Tibial nerve (tissue), 4 donors: ENCODE results near the gene ELAVL4. TPM values are rescaled to one million over a fixed set of nuclear protein-coding genes. Genes with fewer than 3 reads are reported as not detected.

ENCODE experiments used
- DNase-seq, 2 donors: peaks; one replicate each; pipeline ENCODE4 v3.0.0-alpha.2; 2019; ENCODE audit warnings: low spot score in 2 of 2
- H3K27ac ChIP-seq, 4 donors: fragments of 200-600 bp; sonication (generic) in 3 of 4; one replicate each; pipeline ENCODE4 v1.5.1; 2017 to 2019; ENCODE audit warnings: mild to moderate bottlenecking in 1 of 4
- H3K27me3 ChIP-seq, 2 donors: fragments of 200-600 bp; sonication (generic) in 1 of 2; one replicate each; pipeline versions ENCODE4 v1.5.1 to v1.6.0; 2017 to 2019
- H3K36me3 ChIP-seq, 3 donors: fragments of 200-600 bp; sonication (generic); one replicate each; pipeline ENCODE4 v1.5.1; 2018 to 2019
- H3K4me1 ChIP-seq, 4 donors: fragments of 200-600 bp; sonication (generic) in 3 of 4; one replicate each; pipeline ENCODE4 v1.5.1; 2017 to 2019
- H3K4me3 ChIP-seq, 4 donors: fragments of 200-600 bp; sonication (generic) in 3 of 4; one replicate each; pipeline ENCODE4 v1.5.1; 2017 to 2019; ENCODE audit warnings: mild to moderate bottlenecking in 1 of 4, moderate library complexity in 1 of 4
- H3K9me3 ChIP-seq, 4 donors: fragments of 200-600 bp; sonication (generic) in 3 of 4; one replicate each; pipeline ENCODE4 v1.5.1; 2017 to 2019
- EP300 ChIP-seq, 2 donors: sonication (generic); formaldehyde crosslinking; IDR thresholded peaks; one replicate each; pipeline ENCODE4 v1.6.1; 2017; ENCODE audit warnings: antibody characterized with exemption in 2 of 2, mild to moderate bottlenecking in 1 of 2
- POLR2A ChIP-seq, 2 donors: fragments of 450-650 bp; IDR thresholded peaks; one replicate each; pipeline ENCODE4 v1.6.1; 2017; ENCODE audit warnings: antibody characterized with exemption in 2 of 2, mild to moderate bottlenecking in 2 of 2, moderate library complexity in 2 of 2
- WGBS, 2 donors: methylation state at CpG; one replicate each; pipeline ENCODE4 v1.1.5; 2018; 5-methylcytosine and 5-hydroxymethylcytosine counted together
- total RNA-seq, 4 donors: library from RNA; depleted of rRNA; stranded (reverse); fragments of >200 nt; gene quantifications; one replicate each; pipeline ENCODE4 v1.1.0, GENCODE V29; 2016
- TF ChIP-seq, protein P1 (sequence below), 5 experiments: fragments of 200-600 bp in 3 of 5; fragments of 450-650 bp in 2 of 5; sonication (generic) in 3 of 5; IDR thresholded peaks; one replicate each; pipeline ENCODE4 v1.5.1; 2016 to 2019; ENCODE audit warnings: antibody characterized with exemption in 5 of 5, mild to moderate bottlenecking in 3 of 5, moderate library complexity in 2 of 5

The ELAVL4 gene
- total RNA-seq, 4 donors from 2014 or later, result not detected

GRCh38 chr1:50174101-50174500, 65.4 kb downstream of the ELAVL4 start:
- Histone ChIP-seq H3K9me3 (no peaks in the 10 kb centered on the region), H3K27me3 (no peaks in the 10 kb centered on the region), H3K27ac (no peak overlapping the region), H3K36me3 (no peaks in the 10 kb centered on the region), H3K4me1 (no peaks in the 10 kb centered on the region), H3K4me3 (no peak overlapping the region)
- TF ChIP-seq POLR2A (IDR thresholded peaks at IDR 0.05) (no peak), EP300 (IDR thresholded peaks at IDR 0.05) (no peak)
- TF ChIP-seq, protein P1, sequence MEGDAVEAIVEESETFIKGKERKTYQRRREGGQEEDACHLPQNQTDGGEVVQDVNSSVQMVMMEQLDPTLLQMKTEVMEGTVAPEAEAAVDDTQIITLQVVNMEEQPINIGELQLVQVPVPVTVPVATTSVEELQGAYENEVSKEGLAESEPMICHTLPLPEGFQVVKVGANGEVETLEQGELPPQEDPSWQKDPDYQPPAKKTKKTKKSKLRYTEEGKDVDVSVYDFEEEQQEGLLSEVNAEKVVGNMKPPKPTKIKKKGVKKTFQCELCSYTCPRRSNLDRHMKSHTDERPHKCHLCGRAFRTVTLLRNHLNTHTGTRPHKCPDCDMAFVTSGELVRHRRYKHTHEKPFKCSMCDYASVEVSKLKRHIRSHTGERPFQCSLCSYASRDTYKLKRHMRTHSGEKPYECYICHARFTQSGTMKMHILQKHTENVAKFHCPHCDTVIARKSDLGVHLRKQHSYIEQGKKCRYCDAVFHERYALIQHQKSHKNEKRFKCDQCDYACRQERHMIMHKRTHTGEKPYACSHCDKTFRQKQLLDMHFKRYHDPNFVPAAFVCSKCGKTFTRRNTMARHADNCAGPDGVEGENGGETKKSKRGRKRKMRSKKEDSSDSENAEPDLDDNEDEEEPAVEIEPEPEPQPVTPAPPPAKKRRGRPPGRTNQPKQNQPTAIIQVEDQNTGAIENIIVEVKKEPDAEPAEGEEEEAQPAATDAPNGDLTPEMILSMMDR (IDR thresholded peaks at IDR 0.05), result no peak
- no peak for DNase-seq

- Histone ChIP-seq H3K27ac (no peak overlapping the region), H3K36me3 (no peaks in the 10 kb centered on the region), H3K9me3 (no peaks in the 10 kb centered on the region), H3K4me3 (no peak overlapping the region), H3K27me3 (no peaks in the 10 kb centered on the region), H3K4me1 (no peaks in the 10 kb centered on the region)
- 42 to 54% methylated on average over 7 of the region's 7 CpGs for WGBS, 2 donors
- TF ChIP-seq, protein P1 (IDR thresholded peaks at IDR 0.05), result no peak
- TF ChIP-seq EP300 (IDR thresholded peaks at IDR 0.05) (no peak), POLR2A (IDR thresholded peaks at IDR 0.05) (no peak)
- no peak for DNase-seq
Observed at GRCh38 chr1:50175719-50176639, 67.3 kb downstream of the ELAVL4 start.

- Histone ChIP-seq H3K27me3 (no peaks in the 10 kb centered on the region), H3K4me3 (no peak overlapping the region), H3K27ac (no peak overlapping the region), H3K9me3 (no peaks in the 10 kb centered on the region), H3K4me1 (no peaks in the 10 kb centered on the region), H3K36me3 (no peaks in the 10 kb centered on the region)
- WGBS, 2 donors, result 69 to 80% methylated on average over 6 of the region's 6 CpGs
- TF ChIP-seq, protein P1 (IDR thresholded peaks at IDR 0.05), result no peak
- TF ChIP-seq POLR2A (IDR thresholded peaks at IDR 0.05) (no peak), EP300 (IDR thresholded peaks at IDR 0.05) (no peak)
- no peak for DNase-seq
Observed at GRCh38 chr1:50177994-50178393, 69.3 kb downstream of the ELAVL4 start.

DNA sequence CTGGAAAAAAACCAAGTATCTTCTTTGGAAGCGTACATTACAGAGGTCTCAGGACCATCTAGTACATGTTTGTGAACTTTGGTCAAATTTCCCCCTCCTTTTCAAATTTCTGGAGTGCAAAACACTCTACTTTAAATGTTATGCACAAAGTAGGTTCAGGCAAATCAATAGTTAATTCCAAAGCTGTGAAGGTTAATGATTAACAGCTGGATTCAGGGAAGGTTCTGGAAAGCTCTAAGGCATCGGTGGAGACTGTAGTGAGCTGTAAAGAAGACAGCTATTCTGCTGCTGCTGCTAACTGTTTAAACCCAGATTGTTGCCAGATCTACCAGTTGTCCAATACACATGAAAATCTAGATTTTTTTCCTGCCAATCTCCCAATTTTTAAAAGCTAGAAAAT, 70.9 kb downstream of the ELAVL4 start:
- Histone ChIP-seq H3K4me1 (no peaks in the 10 kb centered on the region), H3K27ac (no peak overlapping the region), H3K9me3 (no peaks in the 10 kb centered on the region), H3K36me3 (no peaks in the 10 kb centered on the region), H3K4me3 (no peak overlapping the region), H3K27me3 (no peaks in the 10 kb centered on the region)
- DNase-seq, result no peak
- no peak for TF ChIP-seq POLR2A (IDR thresholded peaks at IDR 0.05)
- WGBS, 2 donors, result 36 to 44% methylated on average over 2 of the region's 2 CpGs

DNA sequence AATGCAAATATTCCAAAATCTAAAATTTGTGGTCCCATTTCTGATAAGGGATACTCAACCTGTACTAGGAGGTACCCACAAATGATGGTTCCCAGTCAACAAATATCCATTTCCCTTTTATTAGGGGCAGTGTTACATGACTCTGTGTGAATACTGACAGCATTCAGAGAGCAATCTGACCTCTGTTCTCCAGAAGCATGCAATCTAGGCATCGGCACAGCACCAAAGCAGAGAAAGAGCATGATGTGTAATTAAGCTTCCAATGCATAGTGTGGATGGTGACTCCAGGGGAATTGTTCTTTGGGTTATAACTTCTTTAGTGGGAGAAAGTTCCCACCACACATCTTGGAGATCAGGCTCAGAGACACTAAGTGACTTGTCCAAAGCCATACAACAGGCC, 71.6 kb downstream of the ELAVL4 start:
- Histone ChIP-seq H3K27ac (no peak overlapping the region), H3K4me1 (no peaks in the 10 kb centered on the region), H3K9me3 (no peaks in the 10 kb centered on the region), H3K27me3 (no peaks in the 10 kb centered on the region), H3K4me3 (no peak overlapping the region), H3K36me3 (no peaks in the 10 kb centered on the region)
- no peak for TF ChIP-seq EP300 (IDR thresholded peaks at IDR 0.05)
- no peak for TF ChIP-seq POLR2A (IDR thresholded peaks at IDR 0.05)
- TF ChIP-seq, protein P1 (IDR thresholded peaks at IDR 0.05), result no peak
- WGBS, 2 donors, result 37 to 61% methylated on average over 1 of the region's 1 CpG
- no peak for DNase-seq
